ENCODE results near the gene KIF6.

Gene KIF6

DNA sequence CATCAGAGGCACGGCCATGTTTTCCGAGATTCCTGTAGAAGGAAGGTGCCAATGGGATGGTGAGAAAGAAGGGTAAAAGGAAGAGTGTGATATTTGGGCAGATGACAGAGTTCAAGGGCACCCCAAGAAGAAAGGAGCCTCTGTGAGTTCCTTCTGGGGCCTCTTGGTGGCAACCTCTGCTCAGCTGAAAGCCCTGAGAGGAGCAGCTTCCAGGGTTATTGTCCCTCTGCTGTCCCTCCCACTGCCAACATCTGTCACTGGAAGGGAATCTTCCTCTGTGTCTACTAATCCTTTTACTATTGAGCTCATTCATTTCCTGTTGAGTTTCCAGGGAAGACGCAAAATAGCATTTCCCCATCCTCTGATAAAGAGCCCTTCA lies 362.7 kb downstream of the KIF6 start:
- Histone ChIP-seq H3K9ac (ENCODE audit: low read depth, low read length) (no peak overlapping the region), H3K36me3 (ENCODE audit: insufficient read depth, low read depth, low read length) (no peaks in the 10 kb centered on the region), H3K9me3 (ENCODE audit: insufficient read depth, low read depth, low read length) (no peaks in the 10 kb centered on the region), H3K4me3 (ENCODE audit: low read length) (no peak overlapping the region), H3K27ac (ENCODE audit: low read length) (no peak overlapping the region), H3K4me1 (ENCODE audit: insufficient read depth, low read length) (peaks cover 3% of the 10 kb centered on the region; the same call in 1 of the 2 replicates), H3K27me3 (ENCODE audit: insufficient read depth, low read length) (peaks cover 3% of the 10 kb centered on the region; the same call in 1 of the 2 replicates)

DNA sequence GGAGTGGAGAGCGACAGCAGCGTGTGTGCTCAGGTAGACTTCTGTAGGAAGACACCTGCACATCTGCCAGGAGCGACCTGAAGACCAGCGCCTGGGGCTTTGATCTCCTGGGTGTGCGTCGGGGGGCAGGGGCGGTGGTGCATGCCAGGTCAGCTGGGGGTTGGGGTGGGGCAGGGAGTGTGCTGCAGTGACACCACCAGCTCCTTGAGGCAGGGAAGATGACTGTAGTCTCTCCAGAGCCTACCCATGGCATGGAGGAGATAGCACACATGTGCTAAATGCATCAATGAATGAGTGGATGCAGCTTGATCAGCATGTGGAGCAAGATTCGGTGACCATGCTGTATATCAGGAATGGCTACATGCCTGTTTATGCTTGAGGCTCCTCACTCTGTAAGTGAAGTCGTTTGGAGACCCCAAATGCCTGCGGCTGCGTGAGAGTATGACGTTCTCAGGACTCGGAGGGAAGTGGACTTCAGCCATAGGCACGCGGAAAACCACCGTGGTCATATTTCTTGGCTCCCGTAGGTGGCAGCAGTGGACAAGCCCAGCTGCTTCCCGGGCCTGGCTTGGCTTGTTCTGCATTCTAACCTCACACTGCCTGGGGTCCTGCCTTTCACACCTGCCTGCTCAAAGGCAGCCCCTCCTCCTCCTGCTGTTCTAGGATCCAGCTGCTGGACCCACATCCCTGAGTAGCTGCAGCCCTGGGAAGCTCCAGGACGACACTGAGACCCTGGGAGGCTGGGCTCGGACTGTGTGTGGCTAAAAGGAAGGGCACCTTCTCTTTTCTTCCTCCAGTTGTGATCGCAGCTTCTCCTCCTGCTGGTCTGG lies 363.3 kb downstream of the KIF6 start:
- Histone ChIP-seq H3K9me3 (ENCODE audit: insufficient read depth, low read depth, low read length) (no peaks in the 10 kb centered on the region), H3K36me3 (ENCODE audit: insufficient read depth, low read depth, low read length) (no peaks in the 10 kb centered on the region), H3K27me3 (ENCODE audit: insufficient read depth, low read length) (peaks cover 3% of the 10 kb centered on the region; the same call in 1 of the 2 replicates), H3K27ac (ENCODE audit: low read length) (no peak overlapping the region), H3K4me3 (ENCODE audit: low read length) (no peak overlapping the region), H3K9ac (ENCODE audit: low read depth, low read length) (no peak overlapping the region), H3K4me1 (ENCODE audit: insufficient read depth, low read length) (peaks cover 3% of the 10 kb centered on the region; the same call in 1 of the 2 replicates)

DNA sequence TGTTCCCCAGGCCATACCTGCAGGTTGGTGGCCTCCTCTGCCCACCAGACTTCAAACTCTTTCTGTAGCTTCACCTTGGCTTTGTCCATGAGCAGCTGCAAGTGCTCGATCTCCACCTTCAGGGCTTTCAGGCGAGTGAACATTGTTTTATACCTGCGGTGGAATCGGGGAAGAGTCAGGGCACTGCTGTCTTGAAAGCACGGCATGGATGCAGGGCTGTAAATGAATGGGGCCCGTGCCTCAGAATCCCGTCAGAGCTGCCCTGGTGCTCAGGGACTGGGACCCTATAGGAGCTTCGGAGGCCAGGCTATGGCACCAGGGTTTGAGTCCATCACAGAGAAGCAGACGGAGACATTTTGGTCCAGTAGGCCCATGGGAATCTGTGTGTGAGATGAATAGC lies 364.8 kb downstream of the KIF6 start:
- H3K9ac ChIP-seq (ENCODE audit: low read depth, low read length): no peak overlapping the region
- H3K27ac ChIP-seq (ENCODE audit: low read length): no peak overlapping the region
- H3K36me3 ChIP-seq (ENCODE audit: insufficient read depth, low read depth, low read length): no peaks in the 10 kb centered on the region
- H3K4me1 ChIP-seq (ENCODE audit: insufficient read depth, low read length): peaks cover 3% of the 10 kb centered on the region; the same call in 1 of the 2 replicates
- no peaks in the 10 kb centered on the region for H3K9me3 ChIP-seq (ENCODE audit: insufficient read depth, low read depth, low read length)
- peaks cover 3% of the 10 kb centered on the region; the same call in 1 of the 2 replicates for H3K27me3 ChIP-seq (ENCODE audit: insufficient read depth, low read length)
- no peak overlapping the region for H3K4me3 ChIP-seq (ENCODE audit: low read length)

DNA sequence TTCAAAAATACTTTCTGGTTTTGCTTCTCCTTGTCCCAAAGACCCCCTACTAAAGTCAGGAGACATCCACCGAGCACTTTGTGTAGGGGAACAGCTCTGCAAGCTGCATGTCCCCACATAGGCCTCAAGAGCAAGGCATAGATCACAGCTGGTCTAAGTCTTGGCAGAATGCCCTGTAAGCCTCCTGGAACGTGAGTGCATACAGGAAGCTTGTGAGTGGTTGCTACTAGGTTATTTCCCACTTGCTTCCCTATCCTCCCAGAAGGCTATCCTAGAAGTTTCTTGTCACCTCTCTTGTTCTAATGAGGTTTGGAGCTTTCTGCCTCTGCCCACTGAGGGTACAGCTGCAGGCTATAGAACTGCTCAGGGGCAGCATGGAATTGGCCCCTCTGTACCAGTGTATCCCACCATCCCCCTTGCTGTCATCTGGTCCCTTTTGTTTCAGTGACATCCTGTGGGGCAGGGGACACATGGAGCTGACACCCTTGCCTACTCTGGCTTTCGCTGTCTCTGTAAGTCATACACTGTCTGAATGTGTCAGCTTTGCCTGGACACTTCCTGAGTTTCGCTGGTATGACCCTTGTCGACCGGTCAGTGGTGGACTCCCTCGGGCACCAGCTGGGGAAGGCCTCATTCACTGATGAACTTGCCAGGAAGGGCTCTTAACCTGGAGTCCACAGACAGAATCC lies 367.1 kb downstream of the KIF6 start:
- peaks cover 3% of the 10 kb centered on the region; the same call in 1 of the 2 replicates for H3K4me1 ChIP-seq (ENCODE audit: insufficient read depth, low read length)
- peaks cover 3% of the 10 kb centered on the region; the same call in 1 of the 2 replicates for H3K27me3 ChIP-seq (ENCODE audit: insufficient read depth, low read length)
- H3K36me3 ChIP-seq (ENCODE audit: insufficient read depth, low read depth, low read length): no peaks in the 10 kb centered on the region
- no peak overlapping the region for H3K27ac ChIP-seq (ENCODE audit: low read length)
- H3K9me3 ChIP-seq (ENCODE audit: insufficient read depth, low read depth, low read length): no peaks in the 10 kb centered on the region
- no peak overlapping the region for H3K4me3 ChIP-seq (ENCODE audit: low read length)
- H3K9ac ChIP-seq (ENCODE audit: low read depth, low read length): no peak overlapping the region

DNA sequence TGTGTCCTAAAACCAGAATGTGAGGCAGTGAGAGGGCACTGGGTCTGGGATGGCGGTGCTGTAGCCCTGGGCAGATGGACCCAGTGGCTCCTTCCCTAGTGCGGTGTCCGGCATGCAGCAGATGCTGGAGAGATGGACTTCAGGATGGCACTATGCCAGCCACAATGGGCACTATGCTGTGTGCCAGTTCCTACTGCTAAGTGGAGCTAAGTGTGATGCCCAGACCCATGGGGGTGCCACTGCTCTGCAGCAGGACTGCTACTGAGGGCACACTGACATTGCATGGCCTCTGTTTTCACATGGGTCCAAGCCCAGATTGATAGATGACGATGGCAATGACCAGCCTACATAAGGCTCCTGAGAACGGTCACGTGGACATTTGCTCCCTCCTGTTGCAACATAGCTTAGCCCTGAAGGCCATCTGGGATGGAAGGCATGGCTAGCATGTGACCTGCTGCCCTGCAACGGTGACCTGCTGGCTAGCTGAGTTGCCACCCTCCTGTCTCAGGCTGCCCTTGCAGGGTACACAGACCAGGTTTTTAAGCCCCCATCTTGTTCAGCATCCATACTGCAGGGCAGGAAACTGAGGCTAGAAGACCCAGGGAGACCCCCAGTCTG lies 371.4 kb downstream of the KIF6 start:
- no peaks in the 10 kb centered on the region for H3K27me3 ChIP-seq (ENCODE audit: insufficient read depth, low read length)
- no peak overlapping the region for H3K9ac ChIP-seq (ENCODE audit: low read depth, low read length)
- no peaks in the 10 kb centered on the region for H3K36me3 ChIP-seq (ENCODE audit: insufficient read depth, low read depth, low read length)
- no peak overlapping the region for H3K27ac ChIP-seq (ENCODE audit: low read length)
- H3K4me1 ChIP-seq (ENCODE audit: insufficient read depth, low read length): no peaks in the 10 kb centered on the region
- no peaks in the 10 kb centered on the region for H3K9me3 ChIP-seq (ENCODE audit: insufficient read depth, low read depth, low read length)
- no peak overlapping the region for H3K4me3 ChIP-seq (ENCODE audit: low read length)

DNA sequence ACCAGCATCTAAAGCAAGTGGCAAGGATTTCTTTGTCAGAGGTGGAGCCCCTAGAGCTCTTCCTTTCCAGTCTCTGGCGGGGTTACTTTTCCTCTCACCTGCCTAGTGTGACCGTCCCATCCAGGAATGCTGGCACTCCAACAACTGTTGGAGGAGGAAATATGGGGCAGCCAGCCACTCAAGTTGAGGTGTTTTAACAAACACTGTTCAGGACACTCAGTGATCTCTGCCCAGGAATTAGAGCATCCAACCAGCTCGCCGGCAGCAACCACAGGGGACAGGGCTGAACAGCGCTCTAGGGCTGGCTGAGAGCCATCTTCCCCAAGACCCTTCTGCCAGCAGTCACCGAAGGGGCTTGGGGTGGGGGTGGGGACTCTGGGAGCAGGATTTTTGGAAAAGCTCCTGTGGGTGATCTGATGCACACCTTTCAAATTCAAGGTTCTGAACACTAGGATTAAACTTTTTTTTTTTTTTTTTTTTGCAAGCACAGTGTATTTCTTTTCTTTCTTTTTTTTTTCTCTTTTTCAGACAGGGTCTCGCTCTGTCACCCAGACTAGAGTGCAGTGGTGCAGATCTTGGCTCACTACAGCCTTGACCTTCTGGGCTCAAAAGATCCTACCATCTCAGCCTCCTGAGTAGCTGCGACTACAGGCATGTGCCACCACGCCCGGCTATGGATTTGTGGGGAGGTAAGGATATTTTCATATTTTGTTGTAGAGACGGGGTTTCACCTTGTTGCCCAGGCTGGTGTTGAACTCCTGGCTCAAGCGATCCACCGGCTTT lies 374.3 kb downstream of the KIF6 start:
- H3K4me3 ChIP-seq (ENCODE audit: low read length): no peak overlapping the region
- no peaks in the 10 kb centered on the region for H3K9me3 ChIP-seq (ENCODE audit: insufficient read depth, low read depth, low read length)
- no peaks in the 10 kb centered on the region for H3K4me1 ChIP-seq (ENCODE audit: insufficient read depth, low read length)
- no peak overlapping the region for H3K27ac ChIP-seq (ENCODE audit: low read length)
- no peaks in the 10 kb centered on the region for H3K27me3 ChIP-seq (ENCODE audit: insufficient read depth, low read length)
- no peaks in the 10 kb centered on the region for H3K36me3 ChIP-seq (ENCODE audit: insufficient read depth, low read depth, low read length)
- H3K9ac ChIP-seq (ENCODE audit: low read depth, low read length): no peak overlapping the region

DNA sequence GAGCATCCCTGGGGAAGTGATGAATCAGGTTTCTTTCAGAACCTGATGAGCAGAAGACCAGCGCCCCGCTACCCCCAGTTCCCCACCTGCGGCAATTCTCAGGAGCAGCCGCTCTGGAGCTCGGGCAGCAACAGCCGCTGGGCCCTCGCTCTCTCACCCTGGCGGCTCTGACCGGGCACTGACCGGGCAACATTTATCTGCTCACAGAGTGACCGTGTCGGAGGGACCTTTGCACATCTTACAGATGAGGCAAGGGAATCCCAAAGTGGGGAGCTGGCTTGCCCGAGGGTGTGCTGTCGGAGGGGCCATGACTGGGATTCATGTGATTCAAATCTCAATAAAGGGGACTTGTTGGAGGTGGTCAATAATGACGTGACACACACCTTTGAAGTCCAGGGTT lies 376.5 kb downstream of the KIF6 start:
- Histone ChIP-seq H3K9ac (ENCODE audit: low read depth, low read length) (no peak overlapping the region), H3K27me3 (ENCODE audit: insufficient read depth, low read length) (no peaks in the 10 kb centered on the region), H3K4me1 (ENCODE audit: insufficient read depth, low read length) (peaks cover under 1% of the 10 kb centered on the region; the same call in 1 of the 2 replicates), H3K9me3 (ENCODE audit: insufficient read depth, low read depth, low read length) (no peaks in the 10 kb centered on the region), H3K36me3 (ENCODE audit: insufficient read depth, low read depth, low read length) (no peaks in the 10 kb centered on the region), H3K27ac (ENCODE audit: low read length) (no peak overlapping the region), H3K4me3 (ENCODE audit: low read length) (no peak overlapping the region)

DNA sequence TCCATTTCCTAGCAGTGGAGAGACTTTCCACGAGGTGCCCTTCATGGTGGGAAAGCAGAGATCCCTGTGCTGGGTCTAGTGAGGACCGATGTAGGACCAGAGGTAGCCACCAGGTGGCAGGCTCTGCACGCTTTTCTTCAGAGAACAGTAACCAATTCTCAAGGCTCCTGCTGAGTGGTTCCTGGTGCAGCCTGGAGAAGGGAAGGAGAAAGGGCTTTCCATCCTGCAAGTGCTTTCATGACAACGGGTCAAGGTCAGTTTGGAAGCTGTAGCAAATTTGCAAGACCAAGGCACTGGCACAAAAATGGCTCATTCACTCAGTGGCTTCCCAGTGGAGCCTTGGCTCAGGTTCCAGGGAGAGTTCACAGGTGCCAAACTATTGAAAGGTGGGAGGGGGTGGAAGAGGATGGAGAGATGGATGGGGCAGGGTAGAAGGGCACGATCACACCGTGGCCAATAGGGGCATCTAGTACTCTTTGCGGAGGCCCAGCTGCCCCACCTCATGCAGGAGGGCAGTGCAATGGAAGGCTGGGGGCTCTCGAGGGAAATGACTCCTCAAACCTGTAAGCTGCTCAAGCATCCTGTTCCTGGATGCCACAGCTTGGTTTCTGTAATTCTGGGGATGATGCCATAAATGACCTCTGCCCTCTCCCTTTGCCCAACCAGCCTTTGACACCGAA lies 377.2 kb downstream of the KIF6 start:
- H3K27me3 ChIP-seq (ENCODE audit: insufficient read depth, low read length): no peaks in the 10 kb centered on the region
- no peak overlapping the region for H3K4me3 ChIP-seq (ENCODE audit: low read length)
- no peak overlapping the region for H3K9ac ChIP-seq (ENCODE audit: low read depth, low read length)
- H3K27ac ChIP-seq (ENCODE audit: low read length): no peak overlapping the region
- H3K36me3 ChIP-seq (ENCODE audit: insufficient read depth, low read depth, low read length): no peaks in the 10 kb centered on the region
- no peaks in the 10 kb centered on the region for H3K9me3 ChIP-seq (ENCODE audit: insufficient read depth, low read depth, low read length)
- H3K4me1 ChIP-seq (ENCODE audit: insufficient read depth, low read length): peaks cover 3% of the 10 kb centered on the region; the same call in 1 of the 2 replicates

DNA sequence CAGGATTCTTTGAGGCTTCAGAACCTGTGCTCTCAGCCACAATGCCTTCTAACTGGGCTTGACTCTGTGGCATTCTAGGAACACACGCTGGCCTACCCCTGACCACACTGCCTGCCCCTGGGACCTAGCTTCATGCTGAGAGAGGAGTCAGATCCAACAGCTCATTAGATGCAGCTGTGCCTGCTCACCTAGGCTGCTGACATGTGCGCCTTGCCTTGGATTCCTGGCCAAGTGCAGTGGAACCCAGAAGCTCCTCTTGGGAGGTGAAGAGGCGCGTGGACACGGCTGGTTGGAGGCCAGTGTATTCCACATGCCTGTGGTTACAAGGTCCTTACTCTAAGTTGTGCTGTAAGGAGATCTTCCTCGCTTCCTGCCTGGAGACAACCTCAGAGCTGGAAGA lies 378.0 kb downstream of the KIF6 start:
- Histone ChIP-seq H3K4me1 (ENCODE audit: insufficient read depth, low read length) (peaks cover 3% of the 10 kb centered on the region; the same call in 1 of the 2 replicates), H3K36me3 (ENCODE audit: insufficient read depth, low read depth, low read length) (no peaks in the 10 kb centered on the region), H3K27me3 (ENCODE audit: insufficient read depth, low read length) (no peaks in the 10 kb centered on the region), H3K4me3 (ENCODE audit: low read length) (no peak overlapping the region), H3K27ac (ENCODE audit: low read length) (no peak overlapping the region), H3K9ac (ENCODE audit: low read depth, low read length) (no peak overlapping the region), H3K9me3 (ENCODE audit: insufficient read depth, low read depth, low read length) (no peaks in the 10 kb centered on the region)

DNA sequence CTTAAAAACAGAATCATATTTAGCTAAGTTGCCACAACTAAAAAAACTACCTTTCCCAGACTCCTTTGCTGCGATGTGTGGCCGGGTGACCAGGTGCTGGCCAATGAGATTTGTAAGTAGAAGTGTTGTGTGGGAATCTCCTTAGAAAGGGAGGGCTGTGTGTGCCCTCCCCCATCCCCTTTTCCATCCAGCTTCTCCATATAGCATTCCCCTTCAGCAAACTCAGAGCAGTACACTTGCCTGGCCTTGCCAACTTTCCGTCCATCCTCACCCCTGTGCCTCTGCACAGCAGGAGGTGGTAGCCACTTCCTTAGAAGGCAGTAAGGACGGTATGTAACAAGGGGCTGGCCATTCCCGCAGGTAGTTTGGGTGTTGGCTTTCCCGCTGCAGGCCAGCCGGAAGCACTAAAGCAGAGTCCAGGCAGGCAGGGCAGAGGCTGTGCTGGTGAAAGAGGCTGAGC lies 380.4 kb downstream of the KIF6 start:
- no peaks in the 10 kb centered on the region for H3K27me3 ChIP-seq (ENCODE audit: insufficient read depth, low read length)
- H3K27ac ChIP-seq (ENCODE audit: low read length): peak overlapping the region; percentile 31
- peaks cover 3% of the 10 kb centered on the region; the same call in 1 of the 2 replicates for H3K4me1 ChIP-seq (ENCODE audit: insufficient read depth, low read length)
- H3K9me3 ChIP-seq (ENCODE audit: insufficient read depth, low read depth, low read length): no peaks in the 10 kb centered on the region
- H3K36me3 ChIP-seq (ENCODE audit: insufficient read depth, low read depth, low read length): no peaks in the 10 kb centered on the region
- H3K9ac ChIP-seq (ENCODE audit: low read depth, low read length): no peak overlapping the region
- H3K4me3 ChIP-seq (ENCODE audit: low read length): no peak overlapping the region

Data from iPS-20b (cell line).